Gastroesophageal sphincter (tissue), 4 donors: Measurements from ENCODE around the gene KIF26B. TPM values are rescaled to one million over a fixed set of nuclear protein-coding genes. Genes with fewer than 3 reads are reported as not detected.

Source experiments
- ATAC-seq: fragments of 150-250 bp; one replicate; pipeline ENCODE4 v1.9.1; 2016; ENCODE audit warnings: mild to moderate bottlenecking, moderate library complexity
- H3K27ac ChIP-seq, 4 donors: fragments of 200-600 bp; sonication (generic) in 3 of 4; 1 replicate in 3 of 4; 2 replicates in 1 of 4; pipeline ENCODE4 v1.5.1; 2016 to 2019
- H3K27me3 ChIP-seq: fragments of 200-600 bp; sonication (generic); one replicate; pipeline ENCODE4 v1.5.1; 2019
- H3K36me3 ChIP-seq, 2 donors: fragments of 200-600 bp; sonication (generic); one replicate each; pipeline ENCODE4 v1.5.1; 2019; ENCODE audit warnings: control low read depth in 1 of 2
- H3K4me1 ChIP-seq, 3 donors: fragments of 200-600 bp; sonication (generic); 1 replicate in 2 of 3; 2 replicates in 1 of 3; pipeline ENCODE4 v1.5.1; 2016 to 2019; ENCODE audit warnings: control low read depth in 2 of 3
- H3K4me3 ChIP-seq, 2 donors: fragments of 200-600 bp; sonication (generic); one replicate each; pipeline ENCODE4 v1.5.1; 2019; ENCODE audit warnings: mild to moderate bottlenecking in 1 of 2, moderate library complexity in 1 of 2
- H3K9me3 ChIP-seq, 3 donors: fragments of 200-600 bp; sonication (generic); one replicate each; pipeline ENCODE4 v1.5.1; 2017 to 2019; ENCODE audit warnings: control low read depth in 2 of 3
- CTCF ChIP-seq, 4 experiments: fragments of 200-600 bp in 2 of 4; fragments of 450-650 bp in 2 of 4; sonication (generic) in 1 of 4; IDR thresholded peaks; one replicate each; pipeline ENCODE4 v1.5.1; 2017 to 2019; ENCODE audit warnings: antibody characterized with exemption in 4 of 4, mild to moderate bottlenecking in 2 of 4, moderate library complexity in 2 of 4
- EP300 ChIP-seq: sonication (generic); formaldehyde crosslinking; IDR thresholded peaks from one replicate; pipeline ENCODE4 v1.6.1; 2017; ENCODE audit warnings: antibody characterized with exemption, mild to moderate bottlenecking
- POLR2A ChIP-seq, 2 donors: fragments of 450-650 bp; IDR thresholded peaks; one replicate each; pipeline ENCODE4 v1.6.1; 2017; ENCODE audit warnings: antibody characterized with exemption in 2 of 2, mild to moderate bottlenecking in 2 of 2, moderate library complexity in 1 of 2
- POLR2AphosphoS5 ChIP-seq: sonication (generic); formaldehyde crosslinking; IDR thresholded peaks from one replicate; pipeline ENCODE4 v1.6.1; 2017; ENCODE audit warnings: antibody characterized with exemption
- WGBS, 2 donors: methylation state at CpG; one replicate each; pipeline ENCODE4 v1.1.5; 2018; ENCODE audit warnings: low coverage in 1 of 2; 5-methylcytosine and 5-hydroxymethylcytosine counted together
- total RNA-seq, 4 donors: library from RNA; depleted of rRNA; stranded (reverse); fragments of >200 nt; gene quantifications; one replicate each; pipeline ENCODE4 v1.1.0, GENCODE V29; 2016

KIF26B gene
- total RNA-seq, 4 donors from 2014 or later = 0.62 to 1.9 (median 0.97) TPM

DNA sequence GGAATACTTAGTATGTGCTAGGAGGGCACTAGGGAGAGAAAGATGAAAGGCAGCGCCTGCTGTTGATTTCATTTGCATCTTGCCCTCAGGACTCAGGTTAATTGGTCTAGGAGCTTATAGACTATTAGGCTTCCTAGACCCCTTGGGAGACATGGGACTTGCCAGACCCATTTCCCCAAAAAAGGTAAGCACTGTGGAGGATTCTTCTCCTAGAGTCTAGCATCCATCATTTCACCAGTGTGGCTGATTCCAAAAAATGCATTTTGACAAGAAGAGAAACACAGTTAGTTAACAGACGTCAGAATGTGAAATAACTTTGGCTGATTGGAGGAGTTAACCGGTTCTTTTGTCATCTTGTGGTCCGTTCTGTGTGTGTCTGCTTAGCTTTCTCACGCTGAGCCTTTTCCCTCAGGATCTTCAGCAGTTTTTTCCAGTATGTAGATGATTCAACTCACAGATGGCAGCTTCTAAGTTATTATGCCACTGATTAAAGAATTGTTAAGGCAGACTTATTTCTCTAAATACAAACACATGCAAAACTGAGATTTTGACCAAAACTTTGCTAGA lies 108.8 kb downstream of the KIF26B start:
- TF ChIP-seq POLR2AphosphoS5 (no peak), POLR2A (IDR thresholded peaks at IDR 0.05) (no peak), EP300 (no peak), CTCF (IDR thresholded peaks at IDR 0.05) (no peak)
- H3K27me3 ChIP-seq = no peaks in the 10 kb centered on the region
- no peaks in the 10 kb centered on the region for H3K36me3 ChIP-seq
- H3K9me3 ChIP-seq = no peaks in the 10 kb centered on the region
- no peaks in the 10 kb centered on the region for H3K4me1 ChIP-seq
- ATAC-seq = no peak
- H3K4me3 ChIP-seq = no peak overlapping the region
- 48 to 49% methylated on average over 5 of the region's 5 CpGs for WGBS, 2 donors
- no peak overlapping the region for H3K27ac ChIP-seq

DNA sequence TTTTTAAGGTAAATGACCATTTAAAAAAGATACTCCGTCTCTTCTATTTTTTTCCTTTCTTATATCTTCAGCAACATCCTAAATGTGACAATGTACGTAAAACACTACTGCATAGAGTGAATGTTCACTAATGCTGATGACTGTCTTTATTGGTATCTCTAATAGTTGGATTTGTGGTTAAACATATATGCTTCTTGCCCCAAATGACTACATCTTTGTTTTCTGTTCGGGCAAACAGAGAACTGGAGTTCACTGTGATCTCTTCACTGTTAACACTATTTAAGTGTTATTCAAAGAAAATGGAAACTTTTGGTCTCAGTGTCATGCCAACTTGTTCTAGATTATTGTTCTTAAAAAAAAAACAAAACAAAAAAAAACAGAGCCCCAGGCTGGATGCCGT lies 109.4 kb downstream of the KIF26B start:
- H3K4me1 ChIP-seq = no peaks in the 10 kb centered on the region
- TF ChIP-seq CTCF (IDR thresholded peaks at IDR 0.05) (no peak), EP300 (no peak), POLR2A (IDR thresholded peaks at IDR 0.05) (no peak), POLR2AphosphoS5 (no peak)
- no peaks in the 10 kb centered on the region for H3K9me3 ChIP-seq
- H3K36me3 ChIP-seq = no peaks in the 10 kb centered on the region
- 85 to 100% methylated on average over 3 to 4 of the region's 4 CpGs for WGBS, 2 donors
- no peak overlapping the region for H3K4me3 ChIP-seq
- ATAC-seq = no peak
- no peaks in the 10 kb centered on the region for H3K27me3 ChIP-seq
- no peak overlapping the region for H3K27ac ChIP-seq

GRCh38 chr1:245266105-245266504 lies 111.3 kb downstream of the KIF26B start:
- Histone ChIP-seq H3K9me3 (peaks cover 0 to 7% (median 0%) of the 10 kb centered on the region in 3 donors), H3K4me1 (no peaks in the 10 kb centered on the region), H3K4me3 (no peak overlapping the region), H3K36me3 (no peaks in the 10 kb centered on the region), H3K27ac (no peak overlapping the region), H3K27me3 (no peaks in the 10 kb centered on the region)
- TF ChIP-seq EP300 (no peak), POLR2A (IDR thresholded peaks at IDR 0.05) (no peak), POLR2AphosphoS5 (no peak), CTCF (IDR thresholded peaks at IDR 0.05) (no peak)
- no peak for ATAC-seq

- no peak overlapping the region for H3K27ac ChIP-seq
- H3K36me3 ChIP-seq = no peaks in the 10 kb centered on the region
- peaks cover 0 to 11% (median 0%) of the 10 kb centered on the region in 3 donors for H3K9me3 ChIP-seq
- no peak overlapping the region for H3K4me3 ChIP-seq
- H3K4me1 ChIP-seq = no peaks in the 10 kb centered on the region
- no peaks in the 10 kb centered on the region for H3K27me3 ChIP-seq
- TF ChIP-seq POLR2A (IDR thresholded peaks at IDR 0.05) (no peak), POLR2AphosphoS5 (no peak), EP300 (no peak), CTCF (IDR thresholded peaks at IDR 0.05) (no peak)
- no peak for ATAC-seq
Observed at GRCh38 chr1:245270063-245270462, 115.3 kb downstream of the KIF26B start.

- no peak for ATAC-seq
- Histone ChIP-seq H3K27me3 (no peaks in the 10 kb centered on the region), H3K4me3 (no peak overlapping the region), H3K27ac (no peak overlapping the region), H3K9me3 (peaks cover 0 to 11% (median 0%) of the 10 kb centered on the region in 3 donors), H3K4me1 (no peaks in the 10 kb centered on the region), H3K36me3 (no peaks in the 10 kb centered on the region)
- TF ChIP-seq POLR2A (IDR thresholded peaks at IDR 0.05) = no peak
- 100% methylated on average over 1 of the region's 1 CpG for WGBS, 2 donors
Observed at GRCh38 chr1:245270972-245271371, 116.2 kb downstream of the KIF26B start.
